ENCODE results near the gene OLFM1. TPM values are rescaled to one million over a fixed set of nuclear protein-coding genes. Genes with fewer than 3 reads are reported as not detected.
"Not testable (repeated sequence)": the region's sequence is repeated elsewhere in the genome, so short reads cannot be mapped to it uniquely, and the experiment has no call there.

The OLFM1 gene
- polyA plus RNA-seq, 3 donors = 6.5 to 24.8 (median 15.2) TPM

DNA sequence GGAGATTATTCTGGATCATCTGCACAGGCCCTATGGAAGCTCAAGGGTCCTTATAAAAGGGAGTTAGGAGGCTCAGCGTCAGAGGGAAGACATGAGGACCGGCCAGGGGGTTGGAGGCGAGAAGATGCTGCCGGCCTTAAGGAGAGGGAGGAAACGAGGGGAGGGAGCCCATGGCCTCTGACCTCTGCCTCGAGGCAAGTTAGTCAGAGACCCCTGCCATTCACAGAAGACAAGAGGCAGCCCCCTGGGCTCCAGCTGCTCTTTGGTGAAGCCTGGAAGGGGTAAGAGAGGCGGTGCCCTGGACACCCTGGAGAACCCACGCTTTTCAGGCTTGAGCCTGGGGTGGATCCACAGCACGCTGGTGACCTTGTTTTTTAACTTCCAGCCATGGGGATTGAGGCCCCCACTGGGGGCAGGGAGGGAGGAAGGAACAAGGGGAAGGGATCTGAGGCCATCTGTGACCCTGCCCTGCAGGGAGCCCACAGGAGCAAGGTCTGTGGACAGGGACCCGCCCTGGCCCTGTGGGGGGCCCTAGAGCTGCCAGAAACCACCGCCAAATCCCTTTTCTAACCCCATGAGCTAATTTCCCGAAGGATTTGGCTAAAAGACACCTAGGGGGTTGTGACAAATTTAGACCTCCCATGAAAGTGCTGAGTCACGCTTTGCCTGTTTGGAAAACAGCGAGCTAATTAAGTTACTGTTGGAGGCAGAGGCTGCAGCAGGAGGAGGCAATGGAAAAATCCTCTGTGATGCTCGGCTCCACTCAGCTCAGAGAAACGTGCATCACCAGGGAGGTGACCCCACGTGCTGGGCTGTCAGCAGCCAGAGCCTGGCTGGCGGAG lies 49.7 kb downstream of the OLFM1 start:
- 29 to 31% (median 31%) methylated on average over 18 of the region's 18 CpGs for WGBS, 3 donors
- H3K27ac ChIP-seq (ENCODE audit: low read depth, low read length) = no peak overlapping the region

DNA sequence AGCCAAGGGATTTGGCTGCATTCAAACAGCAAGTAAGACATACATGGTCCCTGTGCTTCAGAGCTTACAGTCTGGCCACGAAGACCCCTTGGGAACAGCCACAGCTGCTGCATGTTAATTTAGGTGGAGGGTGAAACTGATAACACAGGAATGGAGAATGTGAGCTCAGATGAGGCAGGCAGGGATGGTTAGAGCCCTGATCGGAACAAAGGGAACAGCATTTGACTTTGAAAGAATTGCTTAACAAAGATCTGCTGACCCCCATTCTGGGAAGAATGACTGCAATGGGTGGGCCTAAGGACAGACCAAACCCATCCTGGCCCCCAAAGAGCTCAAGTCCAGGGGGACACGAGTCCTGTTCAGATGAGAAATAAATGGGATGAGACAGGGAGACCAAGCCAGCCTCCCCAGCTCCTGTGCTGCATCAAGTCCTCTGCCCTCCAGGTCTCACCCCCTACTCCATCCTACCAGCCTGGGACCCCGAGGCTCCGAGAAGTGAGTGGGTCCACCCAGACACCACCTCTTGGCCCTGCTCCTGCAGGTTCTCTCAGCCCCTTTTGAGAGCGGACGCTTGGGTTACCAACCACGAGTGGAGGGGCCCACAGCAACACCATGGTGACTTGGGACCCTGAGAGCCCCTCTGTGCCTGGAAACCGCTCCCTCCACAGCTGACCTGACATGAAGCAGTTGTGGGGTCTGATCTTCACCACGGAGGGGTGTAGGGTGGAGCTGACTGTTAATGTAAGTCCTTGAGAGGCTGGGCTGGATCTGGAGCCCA lies 50.8 kb downstream of the OLFM1 start:
- 77 to 87% (median 85%) methylated on average over 10 of the region's 10 CpGs for WGBS, 3 donors
- no peak overlapping the region for H3K27ac ChIP-seq (ENCODE audit: low read depth, low read length)

DNA sequence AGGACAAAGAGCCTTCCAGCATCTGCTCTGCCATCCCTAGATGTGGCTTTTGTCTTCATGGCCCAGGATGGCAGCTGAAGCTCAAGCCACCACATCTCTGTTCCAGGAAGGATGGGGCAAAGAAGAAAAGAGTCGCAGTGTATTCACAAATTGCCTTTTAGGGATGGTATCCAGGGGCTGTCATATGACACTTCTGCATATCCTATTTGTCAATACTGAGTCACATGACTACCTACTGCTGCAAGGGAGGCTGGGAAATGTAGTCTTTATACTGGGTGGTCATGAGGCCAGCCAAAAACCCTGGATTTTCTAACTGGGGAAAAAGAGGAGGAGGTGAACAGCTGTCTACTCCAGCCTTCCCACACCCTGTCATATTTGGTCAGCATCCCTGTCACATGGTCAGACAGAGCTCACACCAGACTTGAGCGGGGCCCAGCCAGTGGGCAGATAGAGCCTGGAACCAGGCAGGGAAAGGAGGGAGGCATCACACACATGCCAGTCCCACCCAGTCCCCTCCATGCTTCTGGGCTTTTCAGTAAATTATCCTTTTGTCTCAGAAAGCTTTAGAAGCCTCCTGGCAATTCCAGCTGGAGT lies 52.0 kb downstream of the OLFM1 start:
- WGBS, 3 donors = 86 to 94% (median 88%) methylated on average over 2 of the region's 2 CpGs
- H3K27ac ChIP-seq (ENCODE audit: low read depth, low read length) = no peak overlapping the region

DNA sequence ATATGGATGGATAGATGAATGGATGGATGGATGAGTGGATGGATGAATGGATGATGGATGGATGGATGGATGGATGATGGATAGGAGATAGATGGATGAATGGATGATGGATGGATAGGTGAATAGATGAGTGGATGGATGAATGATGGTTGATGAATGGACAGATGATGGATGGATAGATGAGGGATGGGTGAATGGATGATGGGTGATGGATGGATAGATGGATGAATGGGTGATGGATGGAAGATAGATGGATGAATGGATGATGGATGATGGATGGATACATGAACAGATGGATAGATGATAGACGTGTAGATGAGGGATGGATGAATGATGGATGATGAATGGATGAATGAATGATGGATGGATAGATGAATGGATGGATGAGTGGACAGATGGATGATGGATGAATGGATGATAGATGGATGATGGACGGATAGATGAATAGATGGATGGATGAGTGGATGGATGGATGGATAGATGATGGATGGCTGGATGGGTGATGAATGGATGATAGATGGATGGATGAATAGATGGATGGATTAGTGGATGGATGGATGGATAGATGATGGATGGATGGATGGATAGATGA lies 53.8 kb downstream of the OLFM1 start:
- WGBS, 3 donors = 87 to 91% (median 90%) methylated on average over 2 of the region's 2 CpGs
- no peak overlapping the region for H3K27ac ChIP-seq (ENCODE audit: low read depth, low read length)

DNA sequence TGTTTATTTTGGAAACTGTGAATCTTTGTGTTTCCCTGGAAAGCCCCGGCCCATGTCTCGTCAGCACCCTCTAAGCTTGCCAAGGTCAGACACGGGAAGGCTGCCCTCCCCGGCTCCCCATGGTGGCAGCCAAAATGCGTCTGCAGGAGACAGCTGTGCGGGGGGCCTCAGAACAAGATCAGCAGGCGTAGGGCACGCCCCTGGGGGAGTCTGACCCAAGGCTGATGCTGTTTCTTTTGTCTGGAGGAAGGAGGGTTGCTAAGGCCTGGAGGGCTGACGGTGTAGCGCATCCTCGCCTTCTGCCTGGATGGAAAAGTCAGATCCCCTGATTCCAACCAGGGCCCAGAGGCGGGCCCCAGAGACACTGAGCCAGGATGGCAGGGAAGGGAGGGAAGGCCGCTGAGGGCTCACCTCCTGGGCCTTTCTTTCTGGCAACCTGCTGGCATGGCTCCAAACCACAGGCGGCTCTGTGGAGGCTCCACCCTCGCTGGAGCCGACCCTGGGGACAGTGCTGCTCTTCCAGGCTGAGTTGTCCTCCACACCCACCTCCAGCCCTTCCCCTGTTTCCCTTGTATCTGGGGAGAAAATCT lies 57.2 kb downstream of the OLFM1 start:
- 25 to 32% (median 28%) methylated on average over 15 to 16 of the region's 16 CpGs for WGBS, 3 donors
- no peak overlapping the region for H3K27ac ChIP-seq (ENCODE audit: low read depth, low read length)

DNA sequence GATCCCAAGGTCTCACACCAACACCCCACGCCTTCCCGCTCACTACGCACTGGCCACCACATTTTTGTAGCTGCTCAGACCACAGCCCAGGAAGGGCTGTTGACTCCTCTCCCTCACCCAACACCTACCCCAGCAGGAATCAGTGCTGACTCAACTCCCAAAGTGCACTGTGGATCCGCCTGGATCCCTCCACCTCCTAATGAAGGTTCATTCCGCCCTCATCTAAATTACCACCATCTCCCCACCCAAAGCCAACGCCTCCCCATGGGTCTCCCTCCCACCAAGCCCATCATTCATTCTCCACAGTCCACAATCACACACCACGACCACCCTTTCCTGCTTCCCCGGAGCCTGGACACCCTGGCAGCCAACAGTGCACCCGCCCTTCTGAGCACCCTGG lies 57.8 kb downstream of the OLFM1 start:
- no peak overlapping the region for H3K27ac ChIP-seq (ENCODE audit: low read depth, low read length)
- WGBS, 3 donors = 80 to 84% (median 83%) methylated on average over 9 of the region's 9 CpGs

DNA sequence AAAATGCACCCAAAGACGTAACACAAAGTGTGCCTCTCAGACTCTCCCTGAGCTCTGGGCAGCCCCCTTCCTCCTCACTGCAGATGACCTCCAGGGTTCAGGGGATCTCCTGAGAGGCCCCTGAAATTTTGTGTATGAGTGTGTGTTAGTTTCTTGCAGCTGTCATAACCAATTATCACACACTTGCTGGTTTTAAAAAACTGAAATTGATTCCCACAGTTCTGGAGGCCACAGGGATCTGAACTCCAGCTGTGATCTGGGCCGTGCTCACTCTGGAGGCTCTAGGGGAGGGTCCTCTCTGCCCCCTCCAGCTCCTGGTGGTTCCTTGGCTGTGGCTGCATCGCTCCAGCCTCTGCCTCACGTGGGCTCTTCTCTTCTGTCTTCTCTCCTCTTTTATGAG lies 58.8 kb downstream of the OLFM1 start:
- H3K27ac ChIP-seq (ENCODE audit: low read depth, low read length) = no peak overlapping the region
- 61 to 76% (median 65%) methylated on average over 4 of the region's 4 CpGs for WGBS, 3 donors

DNA sequence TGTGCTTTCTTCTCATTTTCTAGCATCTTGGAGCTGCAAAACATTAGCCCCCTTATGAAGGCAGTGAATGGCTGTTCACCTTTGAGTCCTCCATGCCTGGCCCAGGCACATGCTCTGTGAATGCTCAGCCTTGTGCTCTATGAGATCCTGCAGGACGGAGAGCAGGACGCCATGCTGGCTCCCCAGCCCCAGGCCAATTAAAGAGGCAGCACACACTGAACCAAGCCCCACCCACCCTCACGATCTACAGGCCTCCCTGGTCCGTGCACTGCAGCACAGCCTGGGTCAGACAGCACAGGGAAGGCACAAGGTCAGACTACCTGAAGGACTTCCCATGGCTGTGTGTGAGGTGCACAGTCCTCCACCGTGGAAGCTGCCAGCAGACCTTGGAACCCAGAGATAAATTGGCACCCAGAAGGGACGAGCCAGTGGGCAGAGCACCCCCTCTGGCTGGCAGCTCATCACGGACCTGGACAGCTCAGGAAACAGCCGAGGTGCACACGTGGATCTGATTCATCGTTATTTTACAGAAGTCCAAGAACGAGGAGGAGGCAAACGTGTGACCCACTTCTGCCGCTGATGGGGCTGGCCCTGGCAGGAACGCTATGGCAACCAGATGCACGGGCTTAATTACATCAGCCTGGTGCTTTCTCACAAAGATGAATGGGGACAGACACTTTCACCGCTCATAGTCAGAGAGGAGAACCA lies 59.5 kb downstream of the OLFM1 start:
- H3K27ac ChIP-seq (ENCODE audit: low read depth, low read length) = no peak overlapping the region
- 48 to 63% (median 61%) methylated on average over 16 of the region's 16 CpGs for WGBS, 3 donors

DNA sequence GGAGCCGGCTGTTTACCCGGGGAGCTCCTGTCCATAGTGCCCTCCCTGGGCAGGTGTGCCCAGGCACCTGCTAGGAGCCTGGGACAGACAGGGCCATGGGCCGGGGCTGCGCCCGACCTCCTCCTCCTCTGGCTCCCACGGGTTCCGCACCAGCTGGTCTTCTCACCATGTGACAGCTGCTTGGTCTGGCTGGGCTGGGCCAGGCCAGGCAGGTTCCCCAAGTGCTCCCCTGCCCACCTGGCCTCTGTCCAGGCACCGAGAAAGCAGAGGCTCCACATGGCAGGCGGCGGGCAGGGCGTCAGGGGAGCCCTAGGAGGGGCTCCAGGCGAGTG lies 60.0 kb downstream of the OLFM1 start:
- no peak overlapping the region for H3K27ac ChIP-seq (ENCODE audit: low read depth, low read length)
- 38 to 81% (median 81%) methylated on average over 12 of the region's 12 CpGs for WGBS, 3 donors

DNA sequence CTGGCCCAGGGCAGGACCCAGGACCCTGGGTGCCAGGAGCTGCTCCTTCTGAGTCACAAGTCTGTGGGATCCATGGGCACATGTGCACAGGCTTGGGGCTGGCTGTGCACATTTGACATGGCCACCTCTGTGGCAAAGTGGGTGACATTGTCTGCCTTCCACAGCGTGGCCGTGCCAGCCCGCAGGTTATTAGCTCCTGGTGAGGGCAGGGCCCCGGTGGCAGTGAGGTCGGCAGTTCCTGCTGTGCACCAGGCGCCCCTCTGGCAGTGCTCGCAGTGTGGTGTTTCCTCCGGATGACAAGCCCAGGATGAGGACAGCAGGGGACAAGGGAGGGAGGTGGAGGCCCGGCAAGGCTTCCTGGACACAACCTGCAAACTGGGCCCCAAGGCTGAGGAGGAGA lies 60.5 kb downstream of the OLFM1 start:
- WGBS, 3 donors = 73 to 91% (median 77%) methylated on average over 9 of the region's 9 CpGs
- H3K27ac ChIP-seq (ENCODE audit: low read depth, low read length) = no peak overlapping the region

DNA sequence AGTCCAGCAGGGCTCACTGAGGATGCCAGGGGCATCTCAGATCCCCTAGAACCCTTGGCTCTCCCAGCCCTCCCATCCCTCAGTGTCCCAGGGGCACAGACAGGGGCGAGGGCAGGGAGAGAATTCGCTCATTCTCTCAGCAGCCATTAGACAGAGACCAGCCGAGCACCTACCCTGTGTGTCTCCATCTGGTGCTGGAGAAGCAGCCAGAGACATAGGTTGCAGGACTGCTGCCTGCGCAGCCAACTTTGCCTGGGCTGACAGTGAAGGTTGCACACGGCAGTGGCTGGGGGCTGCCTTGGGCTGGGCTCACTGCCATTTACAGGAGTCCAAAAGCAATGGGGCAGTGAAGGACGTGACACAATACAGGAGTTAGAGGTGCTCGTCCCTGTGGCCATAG lies 60.9 kb downstream of the OLFM1 start:
- 78 to 88% (median 82%) methylated on average over 7 of the region's 7 CpGs for WGBS, 3 donors
- H3K27ac ChIP-seq (ENCODE audit: low read depth, low read length) = no peak overlapping the region

DNA sequence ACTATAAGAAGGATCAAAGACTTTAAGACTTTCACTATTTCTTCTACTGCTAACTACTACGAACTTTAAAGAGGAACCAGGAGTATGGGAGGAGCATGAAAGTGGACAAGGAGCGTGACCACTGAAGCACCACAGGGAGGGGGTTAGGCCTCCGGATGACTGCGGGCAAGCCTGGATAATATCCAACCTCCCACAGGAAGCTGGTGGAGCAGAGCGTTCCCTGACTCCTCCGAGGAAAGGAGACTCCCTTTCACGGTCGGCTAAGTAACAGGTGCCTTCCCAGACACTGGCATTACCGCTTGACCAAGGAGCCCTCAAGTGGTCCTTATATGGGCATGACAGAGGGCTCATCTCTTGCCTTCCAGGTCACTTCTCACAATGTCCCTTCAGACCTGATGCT lies 62.4 kb downstream of the OLFM1 start:
- H3K27ac ChIP-seq (ENCODE audit: low read depth, low read length) = not testable (repeated sequence)
- 70 to 78% (median 74%) methylated on average over 9 of the region's 9 CpGs for WGBS, 3 donors

DNA sequence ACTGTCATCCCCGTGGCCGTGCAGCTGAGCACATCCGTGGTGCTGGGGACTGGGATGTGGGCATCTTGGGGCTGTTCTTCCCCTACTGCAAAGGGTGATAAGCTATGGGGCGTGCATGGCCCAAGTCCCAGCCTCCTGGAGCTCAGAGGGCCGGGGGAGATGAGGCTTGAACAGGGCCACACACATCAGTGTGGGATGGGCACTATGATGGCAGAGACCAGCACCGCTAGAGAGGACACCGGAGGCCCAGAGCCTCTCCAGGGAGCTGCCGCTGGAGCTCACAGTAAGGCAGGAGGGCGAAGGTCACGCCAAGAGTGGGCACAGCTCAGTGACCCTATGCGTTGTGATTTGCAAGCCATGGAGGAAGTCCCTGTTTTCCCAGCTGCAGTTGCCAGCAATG lies 63.5 kb downstream of the OLFM1 start:
- 85 to 90% (median 89%) methylated on average over 11 of the region's 11 CpGs for WGBS, 3 donors
- H3K27ac ChIP-seq (ENCODE audit: low read depth, low read length) = no peak overlapping the region

DNA sequence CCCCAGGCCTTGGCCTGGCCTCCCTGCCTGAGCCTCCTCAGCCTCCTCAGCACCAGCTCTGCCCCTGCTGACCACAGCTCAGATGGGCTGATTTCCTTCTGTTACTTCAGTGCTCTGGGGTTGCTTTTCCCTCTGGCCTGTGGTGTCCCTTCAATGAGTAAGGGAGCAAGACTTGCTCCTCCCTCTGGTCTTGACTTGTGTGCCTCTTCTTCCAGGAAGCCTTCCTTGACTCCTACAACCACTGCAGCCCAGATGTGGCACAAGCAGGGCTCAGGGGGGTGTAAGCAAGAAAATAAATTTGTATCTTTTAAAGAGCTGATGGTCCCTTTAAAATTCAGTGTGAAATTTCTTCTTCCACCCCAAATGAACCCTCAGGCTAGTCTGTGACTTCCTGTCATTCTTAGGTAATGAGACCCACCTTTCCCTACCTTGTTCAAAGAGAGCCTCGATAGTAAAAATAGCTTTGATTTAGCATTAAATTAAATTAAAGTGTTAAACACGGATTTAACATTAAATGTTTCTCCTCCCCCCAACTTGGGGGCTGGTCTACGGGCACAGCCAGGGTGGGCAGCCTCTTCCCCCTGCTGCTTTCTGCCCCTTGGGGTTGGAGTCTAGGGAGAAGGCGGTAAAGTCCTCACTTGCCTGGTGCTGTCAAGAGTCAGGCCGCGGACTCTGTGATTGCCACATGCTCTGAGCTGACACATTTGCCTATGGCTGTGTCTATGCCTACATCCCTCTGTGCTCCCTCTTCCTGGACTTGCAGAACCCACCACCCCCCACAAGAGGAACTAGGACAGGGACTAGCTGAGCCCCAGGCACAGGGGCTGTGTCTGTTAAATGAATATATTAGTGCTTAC lies 64.5 kb downstream of the OLFM1 start:
- no peak overlapping the region for H3K27ac ChIP-seq (ENCODE audit: low read depth, low read length)
- WGBS, 3 donors = 69 to 79% (median 74%) methylated on average over 6 of the region's 6 CpGs

DNA sequence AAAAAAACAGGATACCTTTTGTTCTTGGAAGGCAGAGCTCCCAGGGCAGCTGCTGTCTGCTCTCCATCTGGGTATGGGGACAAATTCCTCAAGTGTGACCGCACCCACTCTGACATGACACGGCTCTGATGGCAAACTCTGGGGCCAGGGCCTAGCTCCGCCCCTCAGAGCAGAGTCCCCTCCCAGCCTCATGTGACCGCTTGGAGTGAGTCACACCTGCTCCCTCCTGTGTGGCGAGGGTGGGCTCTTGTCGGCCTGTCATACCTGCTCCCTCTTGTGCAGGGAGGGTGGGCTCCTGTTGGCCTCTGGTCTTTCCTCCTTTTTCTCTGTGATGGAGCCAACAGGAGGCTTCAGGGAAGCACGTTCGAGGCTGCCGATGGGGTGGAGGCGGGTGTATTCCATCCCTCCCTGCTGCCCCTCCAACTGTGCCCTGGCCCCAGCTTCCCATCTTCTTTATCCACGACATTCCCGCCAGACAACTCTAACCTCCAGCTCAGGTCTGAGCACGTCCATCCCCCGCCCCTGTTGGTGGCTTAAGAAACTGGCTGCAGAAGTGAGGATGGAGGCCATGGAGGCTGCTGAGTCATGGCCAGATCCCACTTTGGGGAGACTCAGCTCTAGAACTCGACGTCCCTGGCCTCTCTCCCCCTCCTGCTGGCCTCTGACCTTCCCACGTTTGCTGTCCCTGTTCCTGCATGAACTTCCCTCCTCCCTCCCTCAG lies 65.3 kb downstream of the OLFM1 start:
- 38 to 43% (median 43%) methylated on average over 17 of the region's 17 CpGs for WGBS, 3 donors
- H3K27ac ChIP-seq (ENCODE audit: low read depth, low read length) = no peak overlapping the region

DNA sequence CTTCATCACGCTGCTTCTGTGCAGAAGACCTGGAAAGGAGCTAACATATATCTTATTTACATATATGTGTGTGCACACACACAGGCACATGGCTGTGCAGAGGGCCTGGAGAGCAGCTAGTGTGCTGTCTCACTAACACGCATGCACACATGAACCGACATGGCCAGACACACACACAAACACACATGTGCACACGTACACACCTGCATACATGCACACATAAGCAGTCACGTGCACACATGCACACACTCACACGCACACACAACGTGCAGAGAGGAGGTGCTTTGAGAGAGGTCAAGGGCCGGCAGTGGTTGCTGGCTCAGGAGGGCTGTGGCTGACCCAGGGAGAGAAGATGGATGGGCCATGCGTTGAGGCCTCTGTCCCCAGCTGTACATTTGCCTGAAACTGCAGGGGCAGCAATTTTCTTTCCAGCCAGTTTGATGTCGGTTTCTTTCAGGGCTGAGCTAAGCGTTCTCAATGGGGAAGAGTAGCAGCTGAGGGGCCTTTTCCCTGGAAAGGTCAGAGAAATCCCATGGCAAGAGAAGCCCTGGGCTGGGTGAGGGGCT lies 66.7 kb downstream of the OLFM1 start:
- H3K27ac ChIP-seq (ENCODE audit: low read depth, low read length) = no peak overlapping the region
- WGBS, 3 donors = 64 to 78% (median 77%) methylated on average over 11 of the region's 11 CpGs
